Measurements from ENCODE around the gene CMSS1.

GRCh38 chr3:99837715-99838114 is 20.1 kb downstream of the CMSS1 start:
- TF ChIP-seq, protein P1, sequence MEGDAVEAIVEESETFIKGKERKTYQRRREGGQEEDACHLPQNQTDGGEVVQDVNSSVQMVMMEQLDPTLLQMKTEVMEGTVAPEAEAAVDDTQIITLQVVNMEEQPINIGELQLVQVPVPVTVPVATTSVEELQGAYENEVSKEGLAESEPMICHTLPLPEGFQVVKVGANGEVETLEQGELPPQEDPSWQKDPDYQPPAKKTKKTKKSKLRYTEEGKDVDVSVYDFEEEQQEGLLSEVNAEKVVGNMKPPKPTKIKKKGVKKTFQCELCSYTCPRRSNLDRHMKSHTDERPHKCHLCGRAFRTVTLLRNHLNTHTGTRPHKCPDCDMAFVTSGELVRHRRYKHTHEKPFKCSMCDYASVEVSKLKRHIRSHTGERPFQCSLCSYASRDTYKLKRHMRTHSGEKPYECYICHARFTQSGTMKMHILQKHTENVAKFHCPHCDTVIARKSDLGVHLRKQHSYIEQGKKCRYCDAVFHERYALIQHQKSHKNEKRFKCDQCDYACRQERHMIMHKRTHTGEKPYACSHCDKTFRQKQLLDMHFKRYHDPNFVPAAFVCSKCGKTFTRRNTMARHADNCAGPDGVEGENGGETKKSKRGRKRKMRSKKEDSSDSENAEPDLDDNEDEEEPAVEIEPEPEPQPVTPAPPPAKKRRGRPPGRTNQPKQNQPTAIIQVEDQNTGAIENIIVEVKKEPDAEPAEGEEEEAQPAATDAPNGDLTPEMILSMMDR (IDR thresholded peaks at IDR 0.05) = no peak
- TF ChIP-seq EZH2 (IDR thresholded peaks at IDR 0.05; ENCODE audit: borderline replicate concordance, insufficient read depth, low read depth, low read length, poor library complexity, severe bottlenecking) = no peak

Measured in B cell (primary cell).